WTC11 (cell line): Measurements from ENCODE around the gene NACA. TPM values are rescaled to one million over a fixed set of nuclear protein-coding genes. Genes with fewer than 3 reads are reported as not detected.
A peak's percentile ranks its signal among the peaks of the same experiment; 100 is the strongest.

Source experiments
- ATAC-seq: fragments of 200-7000 bp; cut with Tn5 transposase; 2 replicates; pipeline ENCODE4 v1.10.0; 2021; ENCODE audit warnings: mild to moderate bottlenecking, moderate library complexity
- CTCF ChIA-PET: fragments of 300-600 bp; sonication (Branson Sonifier 250); formaldehyde crosslinking; loops from one replicate; lab custom pipeline; 2021; ENCODE audit warnings: antibody characterized with exemption; lab: Charles Lee
- POLR2A ChIA-PET: fragments of 350-600 bp; sonication (Branson Sonifier 250); formaldehyde crosslinking; loops from one replicate; lab custom pipeline; 2021; ENCODE audit warnings: antibody characterized with exemption; lab: Charles Lee
- DNase-seq: peaks from one replicate; pipeline ENCODE4 v3.0.0; 2021; ENCODE audit warnings: low spot score
- H3K27ac Mint-ChIP-seq: 2 replicates; pipeline ENCODE4 v1.8.0; 2021; ENCODE audit warnings: mixed read lengths
- H3K27me3 Mint-ChIP-seq: 2 replicates; pipeline ENCODE4 v1.8.0; 2021; ENCODE audit warnings: low read depth, mild to moderate bottlenecking, moderate library complexity, mixed read lengths
- H3K36me3 Mint-ChIP-seq: 2 replicates; pipeline ENCODE4 v1.8.0; 2021; ENCODE audit warnings: mixed read lengths
- H3K4me1 Mint-ChIP-seq: 2 replicates; pipeline ENCODE4 v1.8.0; 2022; ENCODE audit warnings: mixed read lengths
- H3K4me3 Mint-ChIP-seq: 2 replicates; pipeline ENCODE4 v1.8.0; 2021; ENCODE audit warnings: mild to moderate bottlenecking, moderate library complexity, mixed read lengths
- H3K9me3 Mint-ChIP-seq: 2 replicates; pipeline ENCODE4 v1.8.0; 2021; ENCODE audit warnings: mixed read lengths
- AR ChIP-seq: fragments of 250-450 bp; sonication (Bioruptor Pico); IDR thresholded peaks from 2 replicates; pipeline ENCODE4 v1.9.0; 2021; ENCODE audit warnings: mild to moderate bottlenecking
- CBFB ChIP-seq: sonication (generic); formaldehyde crosslinking; IDR thresholded peaks from 2 replicates; pipeline ENCODE4 v1.8.1; 2022; ENCODE audit warnings: mild to moderate bottlenecking, low read depth, missing genetic modification reagents
- GRHL2 ChIP-seq: fragments of 250-450 bp; sonication (Bioruptor Pico); IDR thresholded peaks from 2 replicates; pipeline ENCODE4 v1.8.0; 2022; ENCODE audit warnings: mild to moderate bottlenecking, moderate library complexity; ENCODE audit not compliant: insufficient replicate concordance, severe bottlenecking
- HMGXB4 ChIP-seq: sonication (generic); formaldehyde crosslinking; IDR thresholded peaks from 2 replicates; pipeline ENCODE4 v1.8.1; 2023; ENCODE audit warnings: mild to moderate bottlenecking, moderate library complexity, missing genetic modification reagents
- IRF1 ChIP-seq: sonication (generic); formaldehyde crosslinking; IDR thresholded peaks from 2 replicates; pipeline ENCODE4 v1.8.0; 2023; ENCODE audit warnings: missing genetic modification reagents
- NR2C2 ChIP-seq: sonication (generic); formaldehyde crosslinking; IDR thresholded peaks from 2 replicates; pipeline ENCODE4 v1.8.0; 2022; ENCODE audit warnings: mild to moderate bottlenecking, missing genetic modification reagents
- PREB ChIP-seq: sonication (generic); formaldehyde crosslinking; IDR thresholded peaks from 2 replicates; pipeline ENCODE4 v1.8.1; 2022; ENCODE audit warnings: mild to moderate bottlenecking, missing genetic modification reagents, moderate library complexity, borderline replicate concordance
- SOX15 ChIP-seq: fragments of 250-450 bp; sonication (Bioruptor Pico); IDR thresholded peaks from 2 replicates; pipeline ENCODE4 v1.9.0; 2021; ENCODE audit warnings: mild to moderate bottlenecking
- TCF7 ChIP-seq: sonication (generic); formaldehyde crosslinking; IDR thresholded peaks from 2 replicates; pipeline ENCODE4 v1.8.0; 2022; ENCODE audit warnings: mild to moderate bottlenecking, low read depth, missing genetic modification reagents, moderate library complexity
- ZNF121 ChIP-seq: sonication (generic); formaldehyde crosslinking; IDR thresholded peaks from 2 replicates; pipeline ENCODE4 v1.8.0; 2023; ENCODE audit warnings: missing genetic modification reagents
- ZNF281 ChIP-seq: sonication (generic); formaldehyde crosslinking; IDR thresholded peaks from 2 replicates; pipeline ENCODE4 v1.8.0; 2023; ENCODE audit warnings: mild to moderate bottlenecking, missing genetic modification reagents
- ZNF396 ChIP-seq: fragments of 250-450 bp; sonication (Bioruptor Pico); IDR thresholded peaks from 2 replicates; pipeline ENCODE4 v1.8.0; 2021; ENCODE audit warnings: mild to moderate bottlenecking, moderate library complexity, borderline replicate concordance
- ZNF425 ChIP-seq: fragments of 250-450 bp; sonication (Bioruptor Pico); conservative IDR thresholded peaks from 2 replicates; pipeline ENCODE4 v1.9.0; 2021; ENCODE audit warnings: mild to moderate bottlenecking
- total RNA-seq: library from RNA; stranded (reverse); gene quantifications from 3 replicates; pipeline ENCODE4 v1.2.3, GENCODE V29; 2021

Gene NACA
- total RNA-seq, 1 experiment from 2014 or later: 987 TPM

- peak overlapping the region; percentile 58; the same call in 1 of the 2 replicates for H3K27ac Mint-ChIP-seq
- no peak overlapping the region for H3K4me3 Mint-ChIP-seq
- peaks cover 39% of the 10 kb centered on the region for H3K36me3 Mint-ChIP-seq
Measured at GRCh38 chr12:56679883-56680575, 45.1 kb downstream of the NACA start.

GRCh38 chr12:56678852-56679251, 46.2 kb downstream of the NACA start:
- POLR2A ChIA-PET: no interaction called here
- H3K9me3 Mint-ChIP-seq: no peaks in the 10 kb centered on the region
- no peaks in the 10 kb centered on the region for H3K27me3 Mint-ChIP-seq
- peaks cover 30% of the 10 kb centered on the region for H3K36me3 Mint-ChIP-seq
- ATAC-seq: no peak
- H3K4me1 Mint-ChIP-seq: peaks cover 32% of the 10 kb centered on the region
- peak; percentile 1 for DNase-seq
- CTCF ChIA-PET: interaction anchor here (0.8 kb wide), 1 partner anchor 8 kb away, joined by 8 read pairs; no protein-coding TSS in a partner anchor
- no peak overlapping the region for H3K4me3 Mint-ChIP-seq
- H3K27ac Mint-ChIP-seq: peak overlapping the region; percentile 53
- TF ChIP-seq PREB (CRISPR knock-in tag): no peak
- TF ChIP-seq TCF7 (CRISPR knock-in tag): no peak
- TF ChIP-seq AR: no peak
- no peak for TF ChIP-seq NR2C2 (CRISPR knock-in tag)
- TF ChIP-seq ZNF121 (CRISPR knock-in tag): peak; percentile 86

More at GRCh38 chr12:56679883-56680575, 45.1 kb downstream of the NACA start:
- H3K27me3 Mint-ChIP-seq: no peaks in the 10 kb centered on the region
- H3K4me1 Mint-ChIP-seq: peaks cover 44% of the 10 kb centered on the region
- ChIA-PET POLR2A (interaction anchor here (0.6 to 0.7 kb wide), 2 partner anchors 10 to 364 kb away, joined by 4 to 5 read pairs; partner anchors contain the start of gene CNPY2), CTCF (interaction anchor here (0.6 kb wide), 1 partner anchor 13 kb away, joined by 3 read pairs; no protein-coding TSS in a partner anchor)
- DNase-seq (peak; percentile 5), ATAC-seq (no peak)
- TF ChIP-seq CBFB (CRISPR knock-in tag): no peak
- no peaks in the 10 kb centered on the region for H3K9me3 Mint-ChIP-seq

- Mint-ChIP-seq H3K4me1 (peaks cover 32% of the 10 kb centered on the region), H3K36me3 (peaks cover 33% of the 10 kb centered on the region), H3K9me3 (no peaks in the 10 kb centered on the region), H3K4me3 (no peak overlapping the region), H3K27ac (peak overlapping the region; percentile 70; the same call in 1 of the 2 replicates), H3K27me3 (no peaks in the 10 kb centered on the region)
- POLR2A ChIA-PET: interaction anchor here (0.6 to 1.2 kb wide), 2 partner anchors 48 to 92 kb away, joined by 3 read pairs; partner anchors contain the start of gene NACA
- ATAC-seq: no peak
- CTCF ChIA-PET: interaction anchor here (1.8 kb wide), 1 partner anchor 41 kb away, joined by 12 read pairs; no protein-coding TSS in a partner anchor
- DNase-seq: no peak
- TF ChIP-seq ZNF281 (CRISPR knock-in tag) (no peak), ZNF396 (CRISPR knock-in tag) (no peak), IRF1 (CRISPR knock-in tag) (no peak), HMGXB4 (no peak), ZNF425 (CRISPR knock-in tag) (no peak), GRHL2 (CRISPR knock-in tag) (no peak), SOX15 (CRISPR knock-in tag) (no peak)
Measured at GRCh38 chr12:56677680-56678079, 47.4 kb downstream of the NACA start.
